ENCODE data around the gene CHMP6.

DNA sequence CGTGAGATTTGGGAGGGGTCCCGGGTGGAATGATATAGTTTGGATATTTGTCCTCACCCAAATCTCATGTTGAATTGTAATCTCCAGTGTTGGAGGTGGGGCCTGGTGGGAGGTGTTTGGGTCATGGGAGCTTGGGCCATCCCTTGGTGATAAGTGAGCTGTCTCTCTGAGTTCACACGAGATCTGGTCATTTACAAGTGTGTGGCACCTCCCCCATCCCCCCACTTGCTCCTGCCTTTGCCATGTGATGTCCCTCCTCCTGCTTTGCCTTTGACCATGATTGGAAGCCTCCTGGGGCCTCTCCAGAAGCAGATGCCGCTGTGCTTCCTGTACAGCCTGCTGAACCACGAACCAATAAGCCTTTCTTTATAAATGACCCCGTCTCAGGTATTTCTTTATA lies 22.0 kb downstream of the CHMP6 start:
- TF ChIP-seq, protein P1, sequence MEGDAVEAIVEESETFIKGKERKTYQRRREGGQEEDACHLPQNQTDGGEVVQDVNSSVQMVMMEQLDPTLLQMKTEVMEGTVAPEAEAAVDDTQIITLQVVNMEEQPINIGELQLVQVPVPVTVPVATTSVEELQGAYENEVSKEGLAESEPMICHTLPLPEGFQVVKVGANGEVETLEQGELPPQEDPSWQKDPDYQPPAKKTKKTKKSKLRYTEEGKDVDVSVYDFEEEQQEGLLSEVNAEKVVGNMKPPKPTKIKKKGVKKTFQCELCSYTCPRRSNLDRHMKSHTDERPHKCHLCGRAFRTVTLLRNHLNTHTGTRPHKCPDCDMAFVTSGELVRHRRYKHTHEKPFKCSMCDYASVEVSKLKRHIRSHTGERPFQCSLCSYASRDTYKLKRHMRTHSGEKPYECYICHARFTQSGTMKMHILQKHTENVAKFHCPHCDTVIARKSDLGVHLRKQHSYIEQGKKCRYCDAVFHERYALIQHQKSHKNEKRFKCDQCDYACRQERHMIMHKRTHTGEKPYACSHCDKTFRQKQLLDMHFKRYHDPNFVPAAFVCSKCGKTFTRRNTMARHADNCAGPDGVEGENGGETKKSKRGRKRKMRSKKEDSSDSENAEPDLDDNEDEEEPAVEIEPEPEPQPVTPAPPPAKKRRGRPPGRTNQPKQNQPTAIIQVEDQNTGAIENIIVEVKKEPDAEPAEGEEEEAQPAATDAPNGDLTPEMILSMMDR (IDR thresholded peaks at IDR 0.05) = no peak
- TF ChIP-seq POLR2A (IDR thresholded peaks at IDR 0.05) = no peak

Measured in esophagus squamous epithelium (tissue), 4 donors.